ENCODE measurements around the gene KIR3DL2.
"Not testable (repeated sequence)": the region's sequence is repeated elsewhere in the genome, so short reads cannot be mapped to it uniquely, and the experiment has no call there.

DNA sequence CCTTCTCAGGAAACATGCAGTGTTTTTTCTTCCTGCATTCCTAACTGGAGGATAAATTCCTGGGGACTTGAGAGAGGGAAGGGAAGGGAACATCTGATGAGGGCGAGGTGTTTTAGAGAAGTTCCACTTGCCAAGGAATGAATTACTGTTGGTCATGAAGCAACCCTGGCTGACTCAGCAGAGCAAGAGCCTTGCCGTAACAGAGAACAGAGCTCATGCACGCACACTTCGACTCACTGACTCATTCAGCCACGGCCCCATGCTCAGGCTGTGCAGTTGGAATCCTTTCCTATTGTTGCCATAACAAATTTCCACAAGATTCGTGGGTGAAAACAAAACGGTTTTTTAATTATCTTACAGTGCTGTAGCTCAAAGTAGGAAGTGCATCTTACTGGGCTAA lies 24.9 kb upstream of the KIR3DL2 start:
- not testable (repeated sequence) for TF ChIP-seq CTCF (IDR thresholded peaks at IDR 0.05; ENCODE audit: low read length); EZH2 (optimal IDR thresholded peaks at IDR 0.05; ENCODE audit: low read depth, low read length)

Measured in MM.1S (cell line).